B cell (primary cell): ENCODE results near the gene CCDC63. TPM values are rescaled to one million over a fixed set of nuclear protein-coding genes. Genes with fewer than 3 reads are reported as not detected.

Experiments used
- ATAC-seq: fragments of 200-7000 bp; cut with Tn5 transposase; one replicate; pipeline ENCODE4 v1.10.0; 2021; ENCODE audit warnings: low read depth, mild to moderate bottlenecking, moderate number of reproducible peaks, moderate library complexity
- CTCF ChIA-PET: fragments of 350-600 bp; sonication (Branson Sonifier 250); formaldehyde crosslinking; loops from one replicate; lab custom pipeline; 2021; ENCODE audit warnings: antibody characterized with exemption, inconsistent platforms; lab: Charles Lee
- POLR2A ChIA-PET: fragments of 350-600 bp; sonication (Branson Sonifier 250); formaldehyde crosslinking; loops from one replicate; lab custom pipeline; 2021; ENCODE audit warnings: antibody characterized with exemption; lab: Charles Lee
- DNase-seq: peaks from one replicate; pipeline ENCODE4 v3.0.0; 2013
- H2AFZ ChIP-seq: 2 replicates; pipeline ENCODE4 v1.6.1; 2012; ENCODE audit warnings: mild to moderate bottlenecking, low read depth, low read length; ENCODE audit not compliant: insufficient read depth, poor library complexity, severe bottlenecking
- H3K27ac ChIP-seq, 2 donors: 1 replicate in 1 of 2; 2 replicates in 1 of 2; pipeline ENCODE4 v1.5.1; 2012 to 2013; ENCODE audit warnings: low read length in 2 of 2, mild to moderate bottlenecking in 2 of 2, moderate library complexity in 1 of 2
- H3K27me3 ChIP-seq, 4 experiments: fragments of 200-600 bp in 1 of 4; sonication (generic) in 1 of 4; replicated peaks in 1 of 4; 1 replicate in 2 of 4; 2 replicates in 2 of 4; pipeline versions ENCODE4 v1.6.1 to v1.7.0; 2013 to 2016; ENCODE audit warnings: low read length in 3 of 4, mild to moderate bottlenecking in 2 of 4, mixed read lengths in 1 of 4, moderate library complexity in 1 of 4; ENCODE audit not compliant: insufficient read depth in 4 of 4, control insufficient read depth in 3 of 4; ENCODE audit errors: control extremely low read depth in 1 of 4
- H3K36me3 ChIP-seq, 2 experiments: replicated peaks in 1 of 2; 1 replicate in 1 of 2; 2 replicates in 1 of 2; pipeline versions ENCODE4 v1.6.1 to v1.7.1; 2013; ENCODE audit warnings: low read length in 1 of 2; ENCODE audit not compliant: insufficient read depth in 2 of 2, control insufficient read depth in 1 of 2; ENCODE audit errors: control extremely low read depth in 1 of 2, extremely low read depth in 1 of 2
- H3K4me1 ChIP-seq, 2 donors: fragments of 200-600 bp in 1 of 2; sonication (generic) in 1 of 2; 1 replicate in 1 of 2; 2 replicates in 1 of 2; pipeline versions ENCODE4 v1.5.1 to v1.6.1; 2013 to 2017; ENCODE audit warnings: low read length in 2 of 2; ENCODE audit not compliant: control insufficient read depth in 2 of 2, insufficient read depth in 2 of 2
- H3K4me2 ChIP-seq: replicated peaks from 2 replicates; pipeline ENCODE3; 2012; ENCODE audit warnings: mild to moderate bottlenecking, low read depth, low read length; ENCODE audit not compliant: poor library complexity, severe bottlenecking
- H3K4me3 ChIP-seq, 5 experiments: fragments of 200-600 bp in 1 of 5; sonication (generic) in 1 of 5; 1 replicate in 3 of 5; 2 replicates in 2 of 5; pipeline versions ENCODE4 v1.5.1 to v1.7.0; 2011 to 2016; ENCODE audit warnings: low read length in 4 of 5, mild to moderate bottlenecking in 4 of 5, low read depth in 2 of 5, control low read depth in 1 of 5, moderate library complexity in 1 of 5; ENCODE audit not compliant: insufficient read depth in 1 of 5; ENCODE audit errors: control extremely low read depth in 1 of 5, extremely low read depth in 1 of 5
- H3K79me2 ChIP-seq: fragments of 200-600 bp; sonication (generic); one replicate; pipeline ENCODE4 v1.6.0; 2016; ENCODE audit warnings: low read length; ENCODE audit not compliant: control insufficient read depth, insufficient read depth
- H3K9ac ChIP-seq: fragments of 200-600 bp; sonication (generic); 2 replicates; pipeline ENCODE4 v1.6.1; 2017; ENCODE audit warnings: mild to moderate bottlenecking, low read length, moderate library complexity
- H3K9me3 ChIP-seq, 3 donors: one replicate each; pipeline versions ENCODE4 v1.6.1 to v1.7.1; 2013; ENCODE audit warnings: low read length in 2 of 3; ENCODE audit not compliant: control insufficient read depth in 2 of 3, insufficient read depth in 1 of 3; ENCODE audit errors: control extremely low read depth in 1 of 3
- H4K20me1 ChIP-seq: 2 replicates; pipeline ENCODE4 v1.6.0; 2012; ENCODE audit warnings: mild to moderate bottlenecking, low read length; ENCODE audit not compliant: insufficient read depth, control insufficient read depth, poor library complexity, severe bottlenecking
- H3K27ac Mint-ChIP-seq: one replicate; pipeline ENCODE4 v1.8.0; 2021; ENCODE audit warnings: mixed read lengths
- H3K27me3 Mint-ChIP-seq: one replicate; pipeline ENCODE4 v1.8.0; 2021; ENCODE audit warnings: mixed read lengths
- H3K4me1 Mint-ChIP-seq: one replicate; pipeline ENCODE4 v1.8.0; 2021; ENCODE audit warnings: mixed read lengths
- H3K4me3 Mint-ChIP-seq: one replicate; pipeline ENCODE4 v1.8.0; 2021; ENCODE audit warnings: mixed read lengths
- H3K9me3 Mint-ChIP-seq: one replicate; pipeline ENCODE4 v1.8.0; 2022; ENCODE audit warnings: mixed read lengths; ENCODE audit not compliant: insufficient read depth
- EZH2 ChIP-seq: IDR thresholded peaks from 2 replicates; pipeline ENCODE4 v1.6.1; 2012; ENCODE audit warnings: borderline replicate concordance, low read depth, mild to moderate bottlenecking, moderate library complexity, low read length; ENCODE audit not compliant: insufficient read depth, poor library complexity, severe bottlenecking
- WGBS: methylation state at CpG from one replicate; pipeline ENCODE4 v1.1.5; 2013; ENCODE audit warnings: missing lambda C conversion rate; ENCODE audit not compliant: insufficient coverage; 5-methylcytosine and 5-hydroxymethylcytosine counted together
- intact Hi-C: fragments of 100-400 bp; cut with micrococcal nuclease; formaldehyde crosslinking; loops from one replicate; pipeline ENCODE4 v1.10.0; 2022
- polyA plus RNA-seq: library from polyadenylated mRNA; depleted of rRNA; stranded (reverse); fragments of >200 nt; gene quantifications from 2 replicates; pipeline ENCODE4 v1.2.3, GENCODE V29; 2012
- total RNA-seq, 2 donors: library from RNA; stranded (reverse); fragments of 120-200 nt in 1 of 2; gene quantifications; 1 replicate in 1 of 2; 2 replicates in 1 of 2; pipeline versions ENCODE4 v1.2.3 to v1.2.4, GENCODE V29; 2013 to 2022
- TF ChIP-seq, protein P1 (sequence below): fragments of 200-600 bp; IDR thresholded peaks from one replicate; pipeline ENCODE4 v1.8.0; 2022; ENCODE audit warnings: antibody characterized with exemption, mild to moderate bottlenecking

Gene CCDC63
- total and polyA plus RNA-seq, 2 donors (not counting 1 experiment from before 2014, with no cell fraction given), result not detected

DNA sequence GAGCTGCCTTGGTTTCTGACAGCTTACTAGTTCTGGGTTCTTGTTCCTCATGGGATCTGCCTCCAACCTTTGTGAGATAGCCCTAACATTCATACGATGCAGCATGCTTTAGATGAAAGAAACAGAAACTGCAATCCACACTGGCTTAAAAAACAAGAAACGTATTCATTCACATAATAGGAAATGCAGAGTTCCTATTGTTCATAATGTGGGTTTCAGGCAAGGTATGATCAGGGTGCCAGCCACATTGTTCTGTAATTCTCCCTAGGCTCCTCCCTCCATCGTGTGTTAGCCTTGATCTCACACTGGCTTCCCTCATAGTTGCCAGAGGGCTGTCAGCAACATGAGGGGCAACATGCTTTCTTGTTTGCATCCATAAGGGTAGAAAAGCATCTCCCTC is 2.7 kb upstream of the CCDC63 start:
- CTCF ChIA-PET, result no interaction called here
- Mint-ChIP-seq H3K27me3 (peaks cover 13% of the 10 kb centered on the region), H3K27ac (no peak overlapping the region), H3K4me3 (no peak overlapping the region), H3K9me3 (no peaks in the 10 kb centered on the region), H3K4me1 (peaks cover 8% of the 10 kb centered on the region)
- H3K9me3 ChIP-seq, result peaks cover 0 to 4% (median 0%) of the 10 kb centered on the region in 3 donors
- H2AFZ ChIP-seq, result no peak overlapping the region
- peaks cover 0 to 11% (median 3%) of the 10 kb centered on the region in 4 experiments for H3K27me3 ChIP-seq
- WGBS, result 83% methylated on average over 1 of the region's 3 CpGs
- DNase-seq, result no peak
- POLR2A ChIA-PET, result no interaction called here
- no peaks in the 10 kb centered on the region for H3K36me3 ChIP-seq
- intact Hi-C loops, result no loop called here
- no peak for ATAC-seq
- no peak for TF ChIP-seq EZH2
- TF ChIP-seq, protein P1, sequence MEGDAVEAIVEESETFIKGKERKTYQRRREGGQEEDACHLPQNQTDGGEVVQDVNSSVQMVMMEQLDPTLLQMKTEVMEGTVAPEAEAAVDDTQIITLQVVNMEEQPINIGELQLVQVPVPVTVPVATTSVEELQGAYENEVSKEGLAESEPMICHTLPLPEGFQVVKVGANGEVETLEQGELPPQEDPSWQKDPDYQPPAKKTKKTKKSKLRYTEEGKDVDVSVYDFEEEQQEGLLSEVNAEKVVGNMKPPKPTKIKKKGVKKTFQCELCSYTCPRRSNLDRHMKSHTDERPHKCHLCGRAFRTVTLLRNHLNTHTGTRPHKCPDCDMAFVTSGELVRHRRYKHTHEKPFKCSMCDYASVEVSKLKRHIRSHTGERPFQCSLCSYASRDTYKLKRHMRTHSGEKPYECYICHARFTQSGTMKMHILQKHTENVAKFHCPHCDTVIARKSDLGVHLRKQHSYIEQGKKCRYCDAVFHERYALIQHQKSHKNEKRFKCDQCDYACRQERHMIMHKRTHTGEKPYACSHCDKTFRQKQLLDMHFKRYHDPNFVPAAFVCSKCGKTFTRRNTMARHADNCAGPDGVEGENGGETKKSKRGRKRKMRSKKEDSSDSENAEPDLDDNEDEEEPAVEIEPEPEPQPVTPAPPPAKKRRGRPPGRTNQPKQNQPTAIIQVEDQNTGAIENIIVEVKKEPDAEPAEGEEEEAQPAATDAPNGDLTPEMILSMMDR, result no peak
- peaks cover 4 to 12% of the 10 kb centered on the region in 2 donors for H3K4me1 ChIP-seq
- no peak overlapping the region for H3K4me2 ChIP-seq
- H3K9ac ChIP-seq, result no peak overlapping the region
- H3K79me2 ChIP-seq, result no peaks in the 10 kb centered on the region
- no peak overlapping the region for H3K27ac ChIP-seq
- H3K4me3 ChIP-seq, result no peak overlapping the region
- no peaks in the 10 kb centered on the region for H4K20me1 ChIP-seq

DNA sequence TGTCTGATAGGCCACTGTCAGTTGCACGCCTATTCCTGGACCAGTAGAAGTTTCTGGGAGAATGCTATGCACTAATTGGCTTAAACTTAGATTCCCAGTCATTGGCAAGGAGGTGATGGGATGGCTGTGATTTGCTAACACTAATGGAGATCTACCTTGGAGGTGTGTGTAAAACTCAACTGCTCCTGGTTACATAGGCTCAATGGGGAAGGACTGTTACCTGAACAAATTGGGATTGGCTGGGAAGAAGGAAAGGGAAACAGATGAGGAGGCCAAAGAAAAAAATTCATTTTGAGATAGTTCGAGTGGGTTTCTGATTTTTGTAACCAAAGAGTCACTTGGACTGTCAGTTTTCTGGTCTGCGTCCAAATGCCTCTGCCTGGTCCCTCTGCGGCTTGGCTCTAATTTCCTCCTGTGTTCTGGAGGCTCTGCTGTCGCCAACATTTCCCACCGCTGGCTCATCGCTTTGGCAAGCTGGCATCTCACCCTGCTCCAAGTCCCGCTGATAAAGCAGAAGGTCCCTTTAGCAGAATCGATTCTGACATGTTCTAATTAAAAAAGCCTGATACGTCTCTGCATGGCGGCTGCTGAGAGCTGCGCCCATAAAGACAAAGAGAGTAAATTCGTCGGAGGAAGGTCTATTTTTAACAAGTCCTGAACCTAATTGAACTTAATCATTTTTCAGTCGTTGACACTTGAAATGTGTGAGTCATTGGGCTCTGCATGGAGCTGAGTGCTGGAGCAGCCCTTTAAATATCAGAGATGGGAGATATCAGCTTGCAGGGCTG is 2.0 kb upstream of the CCDC63 start:
- H3K4me2 ChIP-seq, result no peak overlapping the region
- peaks cover 0 to 11% (median 3%) of the 10 kb centered on the region in 4 experiments for H3K27me3 ChIP-seq
- no peak overlapping the region for H3K27ac Mint-ChIP-seq
- H3K4me3 ChIP-seq, result no peak overlapping the region
- no peak overlapping the region for H3K4me3 Mint-ChIP-seq
- CTCF ChIA-PET, result no interaction called here
- POLR2A ChIA-PET, result no interaction called here
- H3K9ac ChIP-seq, result no peak overlapping the region
- H3K27me3 Mint-ChIP-seq, result peaks cover 9% of the 10 kb centered on the region
- peaks cover 0 to 4% (median 0%) of the 10 kb centered on the region in 3 donors for H3K9me3 ChIP-seq
- no peaks in the 10 kb centered on the region for H3K79me2 ChIP-seq
- intact Hi-C loops, result no loop called here
- no peaks in the 10 kb centered on the region for H3K9me3 Mint-ChIP-seq
- peaks cover 10% of the 10 kb centered on the region for H3K4me1 Mint-ChIP-seq
- WGBS, result 87% methylated on average over 11 of the region's 15 CpGs
- H4K20me1 ChIP-seq, result no peaks in the 10 kb centered on the region
- peaks cover 4 to 14% of the 10 kb centered on the region in 2 donors for H3K4me1 ChIP-seq
- TF ChIP-seq EZH2, result no peak
- TF ChIP-seq, protein P1, result no peak
- no peak overlapping the region for H3K27ac ChIP-seq
- H2AFZ ChIP-seq, result no peak overlapping the region
- H3K36me3 ChIP-seq, result no peaks in the 10 kb centered on the region
- no peak for ATAC-seq
- no peak for DNase-seq
